IMR-90 (cell line): ENCODE data around the gene NOD2. TPM values are rescaled to one million over a fixed set of nuclear protein-coding genes. Genes with fewer than 3 reads are reported as not detected.

Experiments
- ATAC-seq: fragments of 200-7000 bp; cut with Tn5 transposase; 2 replicates; pipeline ENCODE4 v1.9.1; 2020; ENCODE audit warnings: low read depth, mild to moderate bottlenecking, moderate library complexity
- BruUV-seq: library from RNA; stranded (reverse); fragments of 400-500 nt; replicated peaks from 2 replicates; lab custom pipeline; 2021; lab: Mats Ljungman, UMichigan
- CTCF ChIA-PET: fragments of 300-600 bp; formaldehyde crosslinking; extraction: SDS; loops from one replicate; lab custom pipeline; 2021; ENCODE audit warnings: antibody characterized with exemption; lab: Yijun Ruan, JAX
- POLR2A ChIA-PET: fragments of 300-600 bp; sonication (Branson Sonifier 250); formaldehyde crosslinking; loops from one replicate; lab custom pipeline; 2022; ENCODE audit warnings: antibody characterized with exemption; ENCODE audit not compliant: unreplicated experiment; lab: Charles Lee
- DNase-seq: peaks from one replicate; pipeline ENCODE4 v3.0.0; 2013
- H2AFZ ChIP-seq: replicated peaks from 2 replicates; pipeline ENCODE3; 2013; ENCODE audit warnings: low read length, mild to moderate bottlenecking; ENCODE audit not compliant: poor library complexity
- H2AK5ac ChIP-seq: 2 replicates; pipeline ENCODE4 v1.6.1; 2013; ENCODE audit warnings: low read depth, low read length, inconsistent platforms
- H2AK9ac ChIP-seq: replicated peaks from 2 replicates; pipeline ENCODE3; 2013; ENCODE audit warnings: mild to moderate bottlenecking, low read depth, low read length, moderate library complexity; ENCODE audit not compliant: poor library complexity
- H2BK120ac ChIP-seq: 2 replicates; pipeline ENCODE4 v1.6.1; 2013; ENCODE audit warnings: low read depth, low read length, inconsistent platforms
- H2BK15ac ChIP-seq: 3 replicates; pipeline ENCODE4 v1.6.1; 2013; ENCODE audit warnings: low read depth, low read length, inconsistent platforms
- H2BK20ac ChIP-seq: 2 replicates; pipeline ENCODE4 v1.6.1; 2013; ENCODE audit warnings: low read depth, mild to moderate bottlenecking, inconsistent platforms, low read length, moderate library complexity
- H2BK5ac ChIP-seq: 2 replicates; pipeline ENCODE4 v1.6.1; 2013; ENCODE audit warnings: mild to moderate bottlenecking, low read depth, low read length, inconsistent platforms; ENCODE audit not compliant: poor library complexity, severe bottlenecking
- H3K14ac ChIP-seq: replicated peaks from 2 replicates; pipeline ENCODE4 v1.6.1; 2013; ENCODE audit warnings: low read depth, low read length, inconsistent platforms
- H3K18ac ChIP-seq: 2 replicates; pipeline ENCODE4 v1.6.1; 2013; ENCODE audit warnings: low read depth, low read length, control low read depth
- H3K23ac ChIP-seq: 2 replicates; pipeline ENCODE4 v1.6.1; 2013; ENCODE audit warnings: low read depth, low read length, inconsistent platforms
- H3K27ac ChIP-seq: 2 replicates; pipeline ENCODE4 v1.5.1; 2013; ENCODE audit warnings: mild to moderate bottlenecking, control low read depth, low read length; ENCODE audit not compliant: insufficient read depth
- H3K27me3 ChIP-seq: 2 replicates; pipeline ENCODE4 v1.6.1; 2013; ENCODE audit warnings: low read length; ENCODE audit not compliant: control insufficient read depth, insufficient read depth
- H3K36me3 ChIP-seq: 2 replicates; pipeline ENCODE4 v1.6.1; 2013; ENCODE audit warnings: low read length, mixed read lengths; ENCODE audit not compliant: control insufficient read depth, insufficient read depth
- H3K4ac ChIP-seq: 2 replicates; pipeline ENCODE4 v1.6.1; 2013; ENCODE audit warnings: low read depth, low read length, inconsistent platforms
- H3K4me1 ChIP-seq: 2 replicates; pipeline ENCODE4 v1.6.1; 2013; ENCODE audit warnings: low read length, mixed read lengths; ENCODE audit not compliant: control insufficient read depth, insufficient read depth
- H3K4me2 ChIP-seq: 2 replicates; pipeline ENCODE4 v1.6.1; 2013; ENCODE audit warnings: low read depth, mild to moderate bottlenecking, control low read depth, low read length, moderate library complexity
- H3K4me3 ChIP-seq: 2 replicates; pipeline ENCODE4 v1.5.1; 2013; ENCODE audit warnings: low read depth, mild to moderate bottlenecking, control low read depth, low read length, moderate library complexity; ENCODE audit not compliant: insufficient read depth
- H3K56ac ChIP-seq: 2 replicates; pipeline ENCODE4 v1.6.1; 2013; ENCODE audit warnings: low read length, inconsistent platforms; ENCODE audit not compliant: insufficient read depth; ENCODE audit errors: extremely low read depth
- H3K79me1 ChIP-seq, 2 experiments: 2 replicates each; pipeline ENCODE4 v1.6.1; 2013; ENCODE audit warnings: low read length in 2 of 2, inconsistent platforms in 1 of 2, low read depth in 1 of 2
- H3K9ac ChIP-seq: 2 replicates; pipeline ENCODE4 v1.6.1; 2013; ENCODE audit warnings: low read depth, low read length, control low read depth
- H3K9me1 ChIP-seq: 2 replicates; pipeline ENCODE4 v1.6.1; 2013; ENCODE audit warnings: low read length, inconsistent platforms; ENCODE audit not compliant: insufficient read depth
- H3K9me3 ChIP-seq: 2 replicates; pipeline ENCODE4 v1.6.1; 2013; ENCODE audit warnings: low read length; ENCODE audit not compliant: control insufficient read depth, insufficient read depth
- H4K20me1 ChIP-seq: 2 replicates; pipeline ENCODE4 v1.6.1; 2013; ENCODE audit warnings: low read length, inconsistent platforms; ENCODE audit not compliant: insufficient read depth
- H4K5ac ChIP-seq: 2 replicates; pipeline ENCODE4 v1.6.1; 2013; ENCODE audit warnings: mild to moderate bottlenecking, low read depth, low read length, control low read depth
- H4K8ac ChIP-seq, 2 experiments: 2 replicates each; pipeline ENCODE4 v1.6.1; 2013; ENCODE audit warnings: low read depth in 2 of 2, low read length in 2 of 2, control low read depth in 1 of 2, inconsistent platforms in 1 of 2
- H4K91ac ChIP-seq: 2 replicates; pipeline ENCODE4 v1.6.1; 2013; ENCODE audit warnings: low read depth, low read length, inconsistent platforms; ENCODE audit not compliant: insufficient read depth
- BHLHE40 ChIP-seq: fragments of 150-350 bp; IDR thresholded peaks from 2 replicates; pipeline ENCODE4 v1.6.1; 2016; ENCODE audit warnings: mild to moderate bottlenecking, low read depth, low read length
- CTCF ChIP-seq: conservative IDR thresholded peaks from 2 replicates; pipeline ENCODE4 v1.5.1; 2012; ENCODE audit warnings: mild to moderate bottlenecking, low read depth, low read length, improper control_type of control experiment
- RFX5 ChIP-seq: IDR thresholded peaks from 2 replicates; pipeline ENCODE4 v1.8.0; 2012; ENCODE audit warnings: low read depth, mild to moderate bottlenecking, low read length, moderate library complexity
- WGBS, 2 experiments: methylation state at CpG; one replicate each; pipeline versions ENCODE4 v1.1.5 to v1.1.7; 2013; ENCODE audit warnings: missing lambda C conversion rate in 2 of 2; ENCODE audit not compliant: insufficient read length in 1 of 2; ENCODE audit errors: extremely low coverage in 2 of 2; 5-methylcytosine and 5-hydroxymethylcytosine counted together
- dilution Hi-C: fragments of 300-500 bp; cut with HindIII; formaldehyde crosslinking; loops from one replicate; pipeline ENCODE4 v1.14.3; 2018; ENCODE audit warnings: low sequenced_read_pairs; ENCODE audit not compliant: unreplicated experiment
- in situ Hi-C: fragments of 300-500 bp; cut with MboI; formaldehyde crosslinking; loops from 3 replicates; pipeline ENCODE4 v1.14.3; 2019; ENCODE audit warnings: low sequenced_read_pairs, inconsistent platforms, mixed read lengths
- intact Hi-C: fragments of 100-400 bp; cut with micrococcal nuclease; formaldehyde crosslinking; loops from 2 replicates; pipeline ENCODE4 v1.10.0; 2022
- polyA plus RNA-seq, 3 experiments: library from polyadenylated mRNA; depleted of rRNA; stranded (reverse); fragments of >200 nt; gene quantifications; 2 replicates each; pipeline ENCODE4 v1.2.3, GENCODE V29; 2012; ENCODE audit warnings: low replicate concordance in 1 of 3
- total RNA-seq: library from RNA; depleted of rRNA; stranded (reverse); fragments of >200 nt; gene quantifications from 2 replicates; pipeline ENCODE4 v1.2.3, GENCODE V29; 2012

Gene NOD2
- total and polyA plus RNA-seq, 2 of the 4 experiments (the other 2 are of a cell fraction) = not detected

- TF ChIP-seq BHLHE40 = peak; percentile 26; the same call in 1 of the 2 replicates
- no peak for TF ChIP-seq CTCF
- TF ChIP-seq RFX5 = no peak
- dilution Hi-C loops = no loop called here
These were observed 24.8 kb downstream of the NOD2 start for GRCh38 chr16:50718061-50718760.

More at GRCh38 chr16:50718061-50718760, 24.8 kb downstream of the NOD2 start:
- H3K9me1 ChIP-seq = no peaks in the 10 kb centered on the region
- ATAC-seq = 0 out of 2 replicates have a peak, but pooled peaks have one; percentile 24
- no peak overlapping the region for H2BK15ac ChIP-seq
- CTCF ChIA-PET = no interaction called here
- H4K20me1 ChIP-seq = no peaks in the 10 kb centered on the region
- no peak overlapping the region for H2BK20ac ChIP-seq
- no peaks in the 10 kb centered on the region; the same call in 1 of the 2 replicates for H3K27me3 ChIP-seq
- no peaks in the 10 kb centered on the region for H3K9me3 ChIP-seq
- intact Hi-C loops (no loop called here), in situ Hi-C loops (no loop called here)
- H4K5ac ChIP-seq = no peak overlapping the region
- H3K9ac ChIP-seq = no peak overlapping the region
- no TSS peak for BruUV-seq
- POLR2A ChIA-PET = no interaction called here
- H2BK5ac ChIP-seq = no peak overlapping the region
- H3K36me3 ChIP-seq = no peaks in the 10 kb centered on the region
- no peak overlapping the region for H3K18ac ChIP-seq
- H2AK9ac ChIP-seq = no peak overlapping the region
- H3K27ac ChIP-seq = no peak overlapping the region
- H3K4me2 ChIP-seq = peak overlapping the region; percentile 26; the same call in 1 of the 2 replicates
- no peak overlapping the region for H3K4ac ChIP-seq
- no peak overlapping the region for H3K56ac ChIP-seq
- H4K8ac ChIP-seq = no peak overlapping the region
- no peak overlapping the region for H2AK5ac ChIP-seq
- H3K4me1 ChIP-seq = no peaks in the 10 kb centered on the region
- H3K79me1 ChIP-seq = no peaks in the 10 kb centered on the region
- H2AFZ ChIP-seq = peak overlapping the region; percentile 74
- no peak overlapping the region for H2BK120ac ChIP-seq
- no peak overlapping the region for H3K14ac ChIP-seq
- no peak overlapping the region for H4K91ac ChIP-seq
- DNase-seq = peak; percentile 36
- WGBS, 2 experiments = 27% methylated on average over 2 of the region's 16 CpGs; no CpG with 5 or more reads in 1 of the 2 experiments
- no peak overlapping the region for H3K23ac ChIP-seq
- no peak overlapping the region for H3K4me3 ChIP-seq
